HepG2 (cell line): Measurements from ENCODE around the gene PIM3. TPM values are rescaled to one million over a fixed set of nuclear protein-coding genes. Genes with fewer than 3 reads are reported as not detected.

Experiments used
- CEBPZ ChIP-seq: IDR thresholded peaks from 2 replicates; pipeline ENCODE4 v1.6.1; 2012; ENCODE audit warnings: low read length, improper control_type of control experiment
- DZIP1 ChIP-seq: sonication (generic); formaldehyde crosslinking; IDR thresholded peaks from 2 replicates; pipeline ENCODE4 v1.5.0; 2020; ENCODE audit warnings: mild to moderate bottlenecking, missing genetic modification reagents
- KMT2A ChIP-seq: sonication (generic); formaldehyde crosslinking; IDR thresholded peaks from 2 replicates; pipeline ENCODE4 v1.4.0; 2020; ENCODE audit warnings: missing genetic modification reagents
- SPEN ChIP-seq: sonication (generic); formaldehyde crosslinking; IDR thresholded peaks from 2 replicates; pipeline ENCODE4 v1.5.1; 2020; ENCODE audit warnings: low read depth, mild to moderate bottlenecking, missing genetic modification reagents
- ZBTB10 ChIP-seq: sonication (generic); formaldehyde crosslinking; IDR thresholded peaks from 2 replicates; pipeline ENCODE4 v1.4.0; 2020; ENCODE audit warnings: missing genetic modification reagents, borderline replicate concordance
- ZBTB21 ChIP-seq: sonication (generic); formaldehyde crosslinking; IDR thresholded peaks from 2 replicates; pipeline ENCODE4 v1.4.0; 2020; ENCODE audit warnings: missing genetic modification reagents
- ZNF121 ChIP-seq: sonication (generic); formaldehyde crosslinking; IDR thresholded peaks from 2 replicates; pipeline ENCODE4 v1.5.0; 2020; ENCODE audit warnings: mild to moderate bottlenecking, missing genetic modification reagents
- ZNF142 ChIP-seq: sonication (generic); formaldehyde crosslinking; IDR thresholded peaks from 2 replicates; pipeline ENCODE4 v1.4.0; 2020; ENCODE audit warnings: missing genetic modification reagents
- ZNF414 ChIP-seq: sonication (generic); formaldehyde crosslinking; IDR thresholded peaks from 2 replicates; pipeline ENCODE4 v1.5.0; 2020; ENCODE audit warnings: missing genetic modification reagents
- ZNF589 ChIP-seq: sonication (generic); formaldehyde crosslinking; conservative IDR thresholded peaks from 2 replicates; pipeline ENCODE4 v1.8.0; 2022; ENCODE audit warnings: mild to moderate bottlenecking, moderate library complexity, missing genetic modification reagents
- ZNF724P ChIP-seq: sonication (generic); formaldehyde crosslinking; IDR thresholded peaks from 2 replicates; pipeline ENCODE4 v1.8.0; 2022; ENCODE audit warnings: missing genetic modification reagents, borderline replicate concordance
- ZNF746 ChIP-seq: sonication (generic); formaldehyde crosslinking; IDR thresholded peaks from 2 replicates; pipeline ENCODE4 v1.8.0; 2022; ENCODE audit warnings: mild to moderate bottlenecking, missing genetic modification reagents
- polyA plus RNA-seq, 8 experiments: library from polyadenylated mRNA; depleted of rRNA in 3 of 8; stranded (reverse) in 7 of 8; unstranded in 1 of 8; fragments of >200 nt; fragmentation: Illumina TruSeq in 4 of 8; extraction: Trizol in 4 of 8; gene quantifications; 2 replicates each; pipeline versions ENCODE4 v1.2.1 to v1.2.3, GENCODE V29; 2011 to 2016; ENCODE audit warnings: low read depth in 4 of 8, missing spikeins in 1 of 8, mixed read lengths in 1 of 8; ENCODE audit not compliant: insufficient read depth in 1 of 8
- total RNA-seq, 5 experiments: library from RNA; depleted of rRNA; stranded (reverse); fragments of >200 nt; fragmentation: Illumina TruSeq; extraction: Trizol; gene quantifications; 2 replicates each; pipeline ENCODE4 v1.2.3, GENCODE V29; 2016; ENCODE audit warnings: low read depth in 1 of 5

Gene PIM3
- total and polyA plus RNA-seq, 2 of the 13 experiments (the other 11 are each of a cell fraction or from before 2014, with no cell fraction given), result 21.6 to 31.2 TPM

- TF ChIP-seq ZBTB10 (no peak), ZNF414 (CRISPR knock-in tag) (no peak), ZNF746 (peak; percentile 99), ZNF724P (CRISPR knock-in tag) (0 out of 2 replicates have a peak, but pooled peaks have one; percentile 21), DZIP1 (CRISPR knock-in tag) (no peak), SPEN (peak; percentile 76), CEBPZ (no peak), ZNF121 (CRISPR knock-in tag) (no peak), ZNF142 (CRISPR knock-in tag) (peak; percentile 62; the same call in 1 of the 2 replicates), ZNF589 (0 out of 2 replicates have a peak, but pooled peaks have one; percentile 18), KMT2A (CRISPR knock-in tag) (0 out of 2 replicates have a peak, but pooled peaks have one; percentile 14), ZBTB21 (no peak)
These were observed 22.6 kb upstream of the PIM3 start (continued) for GRCh38 chr22:49937758-49938564.
